HG03045 (cell line): ENCODE measurements around the gene USP49.
A peak's percentile ranks its signal among the peaks of the same experiment; 100 is the strongest.

Source experiments
- ATAC-seq: cut with Tn5 transposase; IDR thresholded peaks from one replicate; pipeline ENCODE4 v1.9.1; 2021; ENCODE audit warnings: mild to moderate bottlenecking, moderate library complexity; ENCODE audit not compliant: unreplicated experiment

USP49 gene

GRCh38 chr6:41931792-41932191 lies 36.6 kb upstream of the USP49 start:
- ATAC-seq: no peak

- ATAC-seq: no peak
Measured at GRCh38 chr6:41929924-41930323, 34.7 kb upstream of the USP49 start.

GRCh38 chr6:41927253-41927652 lies 32.1 kb upstream of the USP49 start:
- no peak for ATAC-seq

GRCh38 chr6:41922154-41922553 lies 27.0 kb upstream of the USP49 start:
- ATAC-seq: no peak

- no peak for ATAC-seq
Measured at GRCh38 chr6:41921712-41921998, 26.5 kb upstream of the USP49 start.

GRCh38 chr6:41920921-41921711 lies 25.9 kb upstream of the USP49 start, which contains the start of the genes BYSL and MED20:
Gene BYSL, plus strand, starts transcription at chr6:41921499. Its CDS starts 64 bp downstream, at chr6:41921563.
Gene MED20, minus strand, starts transcription at chr6:41921139. Its CDS starts 121 bp downstream, at chr6:41921018.
- ATAC-seq: peak; percentile 93

- ATAC-seq: no peak
Measured at GRCh38 chr6:41917528-41917927, 22.4 kb upstream of the USP49 start.

GRCh38 chr6:41914869-41915530 lies 19.8 kb upstream of the USP49 start:
- ATAC-seq: no peak

GRCh38 chr6:41914343-41914742 lies 19.2 kb upstream of the USP49 start:
- ATAC-seq: no peak

GRCh38 chr6:41909727-41910126 lies 14.6 kb upstream of the USP49 start:
- no peak for ATAC-seq

GRCh38 chr6:41901882-41902519 lies 6.8 kb upstream of the USP49 start:
- ATAC-seq: no peak

GRCh38 chr6:41900861-41901260 lies 5.7 kb upstream of the USP49 start:
- ATAC-seq: no peak

- no peak for ATAC-seq
Measured at GRCh38 chr6:41896281-41896680, 1.1 kb upstream of the USP49 start.

GRCh38 chr6:41894366-41895299 lies 542 bp downstream of the USP49 start:
- peak; percentile 30 for ATAC-seq

- ATAC-seq: no peak
Measured at GRCh38 chr6:41892921-41893564, 2.1 kb downstream of the USP49 start.

GRCh38 chr6:41887331-41887751 lies 7.8 kb downstream of the USP49 start:
- ATAC-seq: no peak

GRCh38 chr6:41885930-41886329 lies 9.2 kb downstream of the USP49 start:
- ATAC-seq: no peak

GRCh38 chr6:41884957-41885356 lies 10.2 kb downstream of the USP49 start:
- no peak for ATAC-seq

GRCh38 chr6:41881506-41881905 lies 13.7 kb downstream of the USP49 start:
- no peak for ATAC-seq

GRCh38 chr6:41878961-41879405 lies 16.2 kb downstream of the USP49 start:
- ATAC-seq: no peak
